ENCODE data around the gene HTRA1.

DNA sequence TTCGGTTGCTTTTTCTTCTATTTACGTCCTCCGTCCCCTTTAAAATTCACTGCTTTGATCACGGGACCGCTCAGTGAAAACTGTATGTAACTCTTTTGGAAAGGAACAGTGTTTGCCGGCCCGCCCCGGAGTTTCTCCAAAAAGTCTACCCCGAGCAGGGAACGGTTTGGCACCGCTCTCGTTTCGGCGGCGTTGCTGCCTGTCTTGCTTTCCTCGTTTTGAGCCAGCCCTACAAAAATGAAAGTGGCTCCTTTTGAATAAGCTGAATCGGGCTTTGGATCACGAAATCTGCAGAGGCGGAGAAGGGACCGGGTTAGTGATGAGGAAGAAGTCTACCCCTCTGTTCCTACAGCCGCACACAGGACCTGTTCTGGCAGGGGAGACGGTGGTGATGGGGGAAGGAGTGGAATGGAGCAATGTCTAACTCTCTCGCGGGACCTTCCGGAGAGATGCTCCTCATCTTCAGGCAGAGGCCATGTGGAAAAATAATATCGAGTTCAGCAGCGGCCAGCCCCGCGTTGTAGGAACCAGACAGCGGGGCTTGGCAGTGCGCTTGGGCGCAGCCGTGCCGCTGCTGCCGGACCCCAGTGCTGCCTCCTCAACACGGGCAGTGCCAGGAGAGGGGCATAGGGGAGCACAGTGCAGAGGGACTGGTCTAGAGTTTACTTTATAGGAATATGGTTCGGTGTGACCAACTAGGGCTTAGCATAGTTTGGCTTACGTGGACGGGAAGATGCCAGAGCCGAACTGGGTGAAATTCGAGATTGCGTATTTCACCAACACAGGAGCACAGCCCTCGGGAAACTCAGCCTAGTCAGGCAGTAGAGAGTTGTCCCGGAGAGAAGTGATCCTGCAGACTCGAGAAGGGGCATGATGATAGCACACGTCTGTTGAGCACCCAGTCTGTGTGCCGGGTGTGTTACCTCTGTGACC is 1.4 kb downstream of the HTRA1 start:
- TF ChIP-seq EZH2 (IDR thresholded peaks at IDR 0.05; ENCODE audit: low read length, missing control alignments) = no peak
- TF ChIP-seq, protein P1, sequence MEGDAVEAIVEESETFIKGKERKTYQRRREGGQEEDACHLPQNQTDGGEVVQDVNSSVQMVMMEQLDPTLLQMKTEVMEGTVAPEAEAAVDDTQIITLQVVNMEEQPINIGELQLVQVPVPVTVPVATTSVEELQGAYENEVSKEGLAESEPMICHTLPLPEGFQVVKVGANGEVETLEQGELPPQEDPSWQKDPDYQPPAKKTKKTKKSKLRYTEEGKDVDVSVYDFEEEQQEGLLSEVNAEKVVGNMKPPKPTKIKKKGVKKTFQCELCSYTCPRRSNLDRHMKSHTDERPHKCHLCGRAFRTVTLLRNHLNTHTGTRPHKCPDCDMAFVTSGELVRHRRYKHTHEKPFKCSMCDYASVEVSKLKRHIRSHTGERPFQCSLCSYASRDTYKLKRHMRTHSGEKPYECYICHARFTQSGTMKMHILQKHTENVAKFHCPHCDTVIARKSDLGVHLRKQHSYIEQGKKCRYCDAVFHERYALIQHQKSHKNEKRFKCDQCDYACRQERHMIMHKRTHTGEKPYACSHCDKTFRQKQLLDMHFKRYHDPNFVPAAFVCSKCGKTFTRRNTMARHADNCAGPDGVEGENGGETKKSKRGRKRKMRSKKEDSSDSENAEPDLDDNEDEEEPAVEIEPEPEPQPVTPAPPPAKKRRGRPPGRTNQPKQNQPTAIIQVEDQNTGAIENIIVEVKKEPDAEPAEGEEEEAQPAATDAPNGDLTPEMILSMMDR (conservative IDR thresholded peaks at IDR 0.05 in 1 of 2, IDR thresholded peaks at IDR 0.05 in 1 of 2; ENCODE audit: low read depth in 1 of 2, low read length in 2 of 2) = no peak
